HEK293 (cell line): Measurements from ENCODE around the gene AXL.
"Not testable (repeated sequence)": the region's sequence is repeated elsewhere in the genome, so short reads cannot be mapped to it uniquely, and the experiment has no call there.

Experiments
- CTCF ChIA-PET: fragments of 350-600 bp; formaldehyde crosslinking; extraction: SDS; loops from one replicate; lab custom pipeline; 2021; ENCODE audit warnings: antibody characterized with exemption; lab: Yijun Ruan, JAX
- POLR2A ChIA-PET: fragments of 300-600 bp; formaldehyde crosslinking; extraction: SDS; loops from one replicate; lab custom pipeline; 2020; ENCODE audit warnings: antibody characterized with exemption, inconsistent platforms; lab: Yijun Ruan, JAX
- H3K27ac ChIP-seq: fragments of 200-500 bp; sonication (Bioruptor generic); 2 replicates; pipeline ENCODE4 v1.5.1; 2014; ENCODE audit warnings: low read depth, low read length, control low read depth, inconsistent platforms; ENCODE audit errors: extremely low read depth
- H3K36me3 ChIP-seq, 2 experiments: fragments of 200-500 bp in 1 of 2; sonication (Bioruptor generic) in 1 of 2; 1 replicate in 1 of 2; 2 replicates in 1 of 2; pipeline ENCODE4 v1.5.1; 2014 to 2017; ENCODE audit warnings: inconsistent platforms in 2 of 2, low read length in 2 of 2; ENCODE audit not compliant: control insufficient read depth in 2 of 2, insufficient read depth in 1 of 2
- H3K4me1 ChIP-seq: fragments of 200-500 bp; sonication (Bioruptor generic); 2 replicates; pipeline ENCODE4 v1.5.1; 2014; ENCODE audit warnings: mild to moderate bottlenecking, low read length, inconsistent platforms; ENCODE audit not compliant: control insufficient read depth, insufficient read depth
- H3K4me3 ChIP-seq: 2 replicates; pipeline ENCODE4 v1.5.1; 2011; ENCODE audit warnings: low read depth, mild to moderate bottlenecking, control low read depth, low read length, moderate library complexity
- H3K9me3 ChIP-seq: fragments of 200-500 bp; sonication (Bioruptor generic); 2 replicates; pipeline ENCODE4 v1.5.1; 2014; ENCODE audit warnings: low read depth, low read length, inconsistent platforms; ENCODE audit not compliant: control insufficient read depth, insufficient read depth
- FEZF1 ChIP-seq: fragments of 450-650 bp; formaldehyde crosslinking; IDR thresholded peaks from 2 replicates; pipeline ENCODE4 v1.5.1; 2016; ENCODE audit warnings: missing biosample characterization, missing genetic modification characterization
- HOXA7 ChIP-seq: sonication (generic); formaldehyde crosslinking; IDR thresholded peaks from 2 replicates; pipeline ENCODE4 v1.8.1; 2022; ENCODE audit warnings: missing genetic modification reagents, borderline replicate concordance
- HOXD13 ChIP-seq: sonication (generic); formaldehyde crosslinking; IDR thresholded peaks from 2 replicates; pipeline ENCODE4 v1.8.0; 2022; ENCODE audit warnings: missing genetic modification reagents, borderline replicate concordance
- OSR2 ChIP-seq: fragments of 450-650 bp; formaldehyde crosslinking; IDR thresholded peaks from 2 replicates; pipeline ENCODE4 v1.5.1; 2016; ENCODE audit warnings: missing biosample characterization, missing genetic modification characterization
- OVOL3 ChIP-seq: fragments of 450-650 bp; formaldehyde crosslinking; IDR thresholded peaks from 2 replicates; pipeline ENCODE4 v1.5.1; 2016; ENCODE audit warnings: missing biosample characterization, missing genetic modification characterization
- SP2 ChIP-seq: fragments of 450-650 bp; formaldehyde crosslinking; IDR thresholded peaks from 2 replicates; pipeline ENCODE4 v1.5.1; 2016; ENCODE audit warnings: missing biosample characterization, missing genetic modification characterization
- SP7 ChIP-seq: fragments of 450-650 bp; formaldehyde crosslinking; IDR thresholded peaks from 2 replicates; pipeline ENCODE4 v1.5.1; 2016; ENCODE audit warnings: missing biosample characterization, missing genetic modification characterization
- ZBTB10 ChIP-seq: fragments of 450-650 bp; formaldehyde crosslinking; IDR thresholded peaks from 2 replicates; pipeline ENCODE4 v1.5.1; 2016; ENCODE audit warnings: missing biosample characterization, missing genetic modification characterization
- ZBTB44 ChIP-seq: fragments of 450-650 bp; IDR thresholded peaks from 2 replicates; pipeline ENCODE4 v1.5.1; 2018; ENCODE audit warnings: missing biosample characterization, mild to moderate bottlenecking, missing genetic modification characterization
- ZBTB7A ChIP-seq: fragments of 450-650 bp; formaldehyde crosslinking; IDR thresholded peaks from 2 replicates; pipeline ENCODE4 v1.5.1; 2016; ENCODE audit warnings: low read depth, missing biosample characterization, missing genetic modification characterization
- ZBTB8A ChIP-seq: fragments of 450-650 bp; formaldehyde crosslinking; IDR thresholded peaks from 2 replicates; pipeline ENCODE4 v1.5.1; 2016; ENCODE audit warnings: missing biosample characterization, missing genetic modification characterization
- ZFHX2 ChIP-seq: fragments of 450-650 bp; formaldehyde crosslinking; conservative IDR thresholded peaks from 2 replicates; pipeline ENCODE4 v1.5.1; 2016; ENCODE audit warnings: missing biosample characterization, missing genetic modification characterization
- ZFP41 ChIP-seq: fragments of 450-650 bp; formaldehyde crosslinking; IDR thresholded peaks from 2 replicates; pipeline ENCODE4 v1.5.1; 2016; ENCODE audit warnings: missing biosample characterization, missing genetic modification characterization, borderline replicate concordance
- ZNF18 ChIP-seq: fragments of 450-650 bp; formaldehyde crosslinking; IDR thresholded peaks from 2 replicates; pipeline ENCODE4 v1.5.1; 2016; ENCODE audit warnings: missing biosample characterization, missing genetic modification characterization
- ZNF391 ChIP-seq: fragments of 450-650 bp; formaldehyde crosslinking; IDR thresholded peaks from 2 replicates; pipeline ENCODE4 v1.5.1; 2016; ENCODE audit warnings: low read depth, missing biosample characterization, missing genetic modification characterization, borderline replicate concordance
- ZNF707 ChIP-seq: fragments of 450-650 bp; formaldehyde crosslinking; IDR thresholded peaks from 2 replicates; pipeline ENCODE4 v1.5.1; 2016; ENCODE audit warnings: missing biosample characterization, missing genetic modification characterization
- ZNF791 ChIP-seq: fragments of 450-650 bp; formaldehyde crosslinking; IDR thresholded peaks from 2 replicates; pipeline ENCODE4 v1.5.1; 2016; ENCODE audit warnings: missing biosample characterization, missing genetic modification characterization
- ZNF837 ChIP-seq: fragments of 450-650 bp; formaldehyde crosslinking; IDR thresholded peaks from 2 replicates; pipeline ENCODE4 v1.5.1; 2016; ENCODE audit warnings: missing biosample characterization, missing genetic modification characterization
- ZSCAN5A ChIP-seq: fragments of 450-650 bp; formaldehyde crosslinking; IDR thresholded peaks from 2 replicates; pipeline ENCODE4 v1.5.1; 2016; ENCODE audit warnings: missing biosample characterization, missing genetic modification characterization

The AXL gene

GRCh38 chr19:41180173-41180572, 38.9 kb upstream of the AXL start:
- H3K27ac ChIP-seq, H3K36me3 ChIP-seq, H3K4me1 ChIP-seq, POLR2A ChIA-PET, H3K4me3 ChIP-seq, CTCF ChIA-PET, H3K9me3 ChIP-seq: not testable (repeated sequence)

GRCh38 chr19:41186971-41187883, 31.8 kb upstream of the AXL start:
- Histone ChIP-seq H3K4me1 (peaks cover 12% of the 10 kb centered on the region), H3K27ac (no peak overlapping the region), H3K9me3 (no peaks in the 10 kb centered on the region), H3K36me3 (no peaks in the 10 kb centered on the region), H3K4me3 (no peak overlapping the region)
- CTCF ChIA-PET, result interaction anchor here (0.8 kb wide), 2 partner anchors 381 to 524 kb away, joined by 3 to 4 read pairs; no protein-coding TSS in a partner anchor
- TF ChIP-seq ZBTB7A (tag by site-specific recombination) (no peak), ZNF18 (tag by site-specific recombination) (0 out of 2 replicates have a peak, but pooled peaks have one; percentile 19)
- POLR2A ChIA-PET, result interaction anchor here (0.6 kb wide), 2 partner anchors 75 to 202 kb away, joined by 3 to 4 read pairs; no protein-coding TSS in a partner anchor

GRCh38 chr19:41187884-41188279, 31.1 kb upstream of the AXL start:
- TF ChIP-seq ZBTB10 (tag by site-specific recombination) (no peak), SP2 (tag by site-specific recombination) (no peak), ZFHX2 (tag by site-specific recombination) (no peak), ZFP41 (tag by site-specific recombination) (no peak), ZNF791 (tag by site-specific recombination) (no peak), ZNF837 (tag by site-specific recombination) (no peak), OSR2 (tag by site-specific recombination) (no peak), HOXA7 (CRISPR knock-in tag) (no peak), FEZF1 (tag by site-specific recombination) (no peak), ZNF391 (tag by site-specific recombination) (no peak), ZNF707 (tag by site-specific recombination) (no peak), OVOL3 (tag by site-specific recombination) (no peak), ZBTB8A (tag by site-specific recombination) (no peak), ZBTB44 (tag by site-specific recombination) (no peak), HOXD13 (no peak), SP7 (tag by site-specific recombination) (no peak), ZSCAN5A (tag by site-specific recombination) (no peak)
- Histone ChIP-seq H3K27ac (no peak overlapping the region), H3K4me1 (peaks cover 19% of the 10 kb centered on the region), H3K36me3 (no peaks in the 10 kb centered on the region), H3K4me3 (no peak overlapping the region), H3K9me3 (no peaks in the 10 kb centered on the region)
- CTCF ChIA-PET, result no interaction called here
- POLR2A ChIA-PET, result interaction anchor here (0.6 to 0.7 kb wide), 3 partner anchors 75 to 617 kb away, joined by 3 to 5 read pairs (median 4); no protein-coding TSS in a partner anchor
